WTC11 (cell line): ENCODE measurements around the gene PHTF1.

Experiments used
- CTCF ChIP-seq: fragments of 200-600 bp; IDR thresholded peaks from 2 replicates; pipeline ENCODE4 v1.8.0; 2022; ENCODE audit warnings: antibody characterized with exemption
- KAT7 ChIP-seq: sonication (generic); formaldehyde crosslinking; IDR thresholded peaks from 2 replicates; pipeline ENCODE4 v1.8.1; 2023; ENCODE audit warnings: missing genetic modification reagents, mild to moderate bottlenecking, borderline replicate concordance
- MLX ChIP-seq: sonication (generic); formaldehyde crosslinking; IDR thresholded peaks from 2 replicates; pipeline ENCODE4 v1.8.1; 2023; ENCODE audit warnings: mild to moderate bottlenecking, missing genetic modification reagents, moderate library complexity
- STAT6 ChIP-seq: sonication (generic); formaldehyde crosslinking; conservative IDR thresholded peaks from 2 replicates; pipeline ENCODE4 v1.8.1; 2023; ENCODE audit warnings: mild to moderate bottlenecking, low read depth, missing genetic modification reagents, moderate library complexity
- ZNF263 ChIP-seq: sonication (generic); formaldehyde crosslinking; IDR thresholded peaks from 2 replicates; pipeline ENCODE4 v1.8.1; 2022; ENCODE audit warnings: low read depth, mild to moderate bottlenecking, moderate library complexity, missing genetic modification reagents

- TF ChIP-seq MLX, result no peak
- TF ChIP-seq ZNF263 (CRISPR knock-in tag), result no peak
- no peak for TF ChIP-seq CTCF
- TF ChIP-seq STAT6 (CRISPR knock-in tag), result no peak
- no peak for TF ChIP-seq KAT7
These were observed 84.7 kb downstream of the PHTF1 start for GRCh38 chr1:113674591-113674990.
